Uterus (tissue), 4 donors: ENCODE measurements around the gene MT1M. TPM values are rescaled to one million over a fixed set of nuclear protein-coding genes. Genes with fewer than 3 reads are reported as not detected.

Experiments used
- DNase-seq, 2 donors: peaks; one replicate each; pipeline ENCODE4 v3.0.0-alpha.2; 2019 to 2020
- H3K27ac ChIP-seq, 2 donors: fragments of 200-600 bp; sonication (generic); 1 replicate in 1 of 2; 2 replicates in 1 of 2; pipeline ENCODE4 v1.5.1; 2016 to 2018
- H3K27me3 ChIP-seq, 2 donors: fragments of 200-600 bp; sonication (generic); one replicate each; pipeline ENCODE4 v1.5.1; 2018 to 2019; ENCODE audit warnings: control low read depth in 1 of 2
- H3K36me3 ChIP-seq, 2 donors: fragments of 200-600 bp; sonication (generic); one replicate each; pipeline ENCODE4 v1.5.1; 2019; ENCODE audit warnings: control low read depth in 1 of 2
- H3K4me1 ChIP-seq, 2 donors: fragments of 200-600 bp; sonication (generic); one replicate each; pipeline ENCODE4 v1.5.1; 2018 to 2019; ENCODE audit warnings: control low read depth in 1 of 2
- H3K4me3 ChIP-seq, 2 donors: fragments of 200-600 bp; sonication (generic); 1 replicate in 1 of 2; 2 replicates in 1 of 2; pipeline ENCODE4 v1.5.1; 2018 to 2019; ENCODE audit warnings: mild to moderate bottlenecking in 1 of 2
- H3K9me3 ChIP-seq, 2 donors: fragments of 200-600 bp; sonication (generic); one replicate each; pipeline ENCODE4 v1.5.1; 2019; ENCODE audit warnings: control low read depth in 1 of 2
- CTCF ChIP-seq, 4 experiments: fragments of 200-600 bp in 2 of 4; fragments of 450-650 bp in 2 of 4; sonication (generic) in 2 of 4; IDR thresholded peaks; one replicate each; pipeline ENCODE4 v1.5.1; 2016 to 2019; ENCODE audit warnings: antibody characterized with exemption in 4 of 4, mild to moderate bottlenecking in 2 of 4, moderate library complexity in 1 of 4
- POLR2A ChIP-seq, 2 donors: fragments of 450-650 bp; IDR thresholded peaks; one replicate each; pipeline ENCODE4 v1.6.1; 2016; ENCODE audit warnings: antibody characterized with exemption in 2 of 2, mild to moderate bottlenecking in 1 of 2, moderate library complexity in 1 of 2
- intact Hi-C: fragments of 100-400 bp; cut with DNase I; formaldehyde crosslinking; loops from one replicate; pipeline ENCODE4 v1.15.1; 2023; ENCODE audit warnings: low total_unique reads
- total RNA-seq, 4 donors: library from RNA; depleted of rRNA in 3 of 4; stranded (reverse); fragments of >200 nt in 3 of 4; gene quantifications; one replicate each; pipeline versions ENCODE4 v1.1.0 to v1.2.4, GENCODE V29; 2014 to 2023
- donor health status: DM: yes; HTN: yes; CAD: no.

MT1M gene
- total RNA-seq, 4 donors from 2014 or later, result 6.2 to 16.6 TPM; not detected in 2

GRCh38 chr16:56640076-56640475 is 7.6 kb downstream of the MT1M start:
- H3K4me1 ChIP-seq, result peaks cover 0 to 4% of the 10 kb centered on the region in 2 donors
- no peaks in the 10 kb centered on the region for H3K9me3 ChIP-seq
- H3K27me3 ChIP-seq, result peaks cover 0 to 12% of the 10 kb centered on the region in 2 donors
- no peak overlapping the region for H3K27ac ChIP-seq
- H3K4me3 ChIP-seq, result no peak overlapping the region
- no peaks in the 10 kb centered on the region for H3K36me3 ChIP-seq
- DNase-seq, result no peak
- TF ChIP-seq POLR2A (IDR thresholded peaks at IDR 0.05), result no peak
- TF ChIP-seq CTCF (IDR thresholded peaks at IDR 0.05), result no peak
- intact Hi-C loops, result no loop called here

GRCh38 chr16:56641166-56641565 is 8.7 kb downstream of the MT1M start:
- intact Hi-C loops, result no loop called here
- TF ChIP-seq POLR2A (IDR thresholded peaks at IDR 0.05) (no peak), CTCF (IDR thresholded peaks at IDR 0.05) (no peak)
- H3K36me3 ChIP-seq, result no peaks in the 10 kb centered on the region

GRCh38 chr16:56643080-56643778 is 10.8 kb downstream of the MT1M start:
- TF ChIP-seq CTCF (IDR thresholded peaks at IDR 0.05) (peak; percentile 23 to 40 (median 33)), POLR2A (IDR thresholded peaks at IDR 0.05) (no peak)
- DNase-seq, result peak; percentile 36 to 58
- Histone ChIP-seq H3K27me3 (peaks cover 3% of the 10 kb centered on the region in 2 donors), H3K9me3 (no peaks in the 10 kb centered on the region), H3K4me1 (no peaks in the 10 kb centered on the region), H3K36me3 (no peaks in the 10 kb centered on the region), H3K4me3 (peak overlapping the region; percentile 22 to 26), H3K27ac (no peak overlapping the region)
- intact Hi-C loops, result no loop called here

More at GRCh38 chr16:56641166-56641565, 8.7 kb downstream of the MT1M start:
- DNase-seq, result no peak
- H3K4me3 ChIP-seq, result no peak overlapping the region
- no peaks in the 10 kb centered on the region for H3K9me3 ChIP-seq
- H3K27ac ChIP-seq, result no peak overlapping the region
- no peaks in the 10 kb centered on the region for H3K4me1 ChIP-seq
- peaks cover 0 to 6% of the 10 kb centered on the region in 2 donors for H3K27me3 ChIP-seq

GRCh38 chr16:56643833-56644232 is 11.4 kb downstream of the MT1M start:
- Histone ChIP-seq H3K4me3 (peak overlapping the region in 1 of 2 donors; percentile 26), H3K27me3 (peaks cover 1 to 3% of the 10 kb centered on the region in 2 donors)
- intact Hi-C loops, result no loop called here

More at GRCh38 chr16:56643833-56644232, 11.4 kb downstream of the MT1M start:
- TF ChIP-seq CTCF (IDR thresholded peaks at IDR 0.05) (no peak), POLR2A (IDR thresholded peaks at IDR 0.05) (no peak)
- no peak for DNase-seq
- Histone ChIP-seq H3K36me3 (no peaks in the 10 kb centered on the region), H3K4me1 (no peaks in the 10 kb centered on the region), H3K9me3 (no peaks in the 10 kb centered on the region), H3K27ac (no peak overlapping the region)
